Activated naive CD4-positive, alpha-beta T cell treated with anti-CD3 and anti-CD28 coated beads, Interleukin-2, amount 50 U/mL, for 16 hours (primary cell): ENCODE data around the gene SGPP2.

Experiments used
- DNase-seq: peaks from one replicate; pipeline ENCODE4 v3.0.0-alpha.2; 2020

The SGPP2 gene

DNA sequence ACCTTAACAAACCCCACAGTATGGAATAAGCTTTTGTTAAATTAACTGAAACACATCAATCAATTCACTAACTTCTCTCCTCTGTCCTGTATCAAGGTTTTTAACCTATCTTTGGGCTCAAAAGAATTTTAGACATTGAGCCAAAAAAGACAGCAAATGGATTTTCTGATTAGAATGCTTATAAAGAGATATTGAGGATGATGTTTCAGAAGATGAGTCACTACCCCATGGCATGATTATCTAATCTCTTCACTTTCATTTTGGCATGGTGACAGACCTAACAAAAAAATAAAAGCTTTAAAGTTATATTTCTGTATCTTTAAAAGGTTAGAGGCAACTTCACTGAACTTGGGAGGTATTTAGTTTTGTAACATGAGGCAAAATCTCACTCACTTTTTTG, 55.5 kb downstream of the SGPP2 start:
- no peak for DNase-seq

DNA sequence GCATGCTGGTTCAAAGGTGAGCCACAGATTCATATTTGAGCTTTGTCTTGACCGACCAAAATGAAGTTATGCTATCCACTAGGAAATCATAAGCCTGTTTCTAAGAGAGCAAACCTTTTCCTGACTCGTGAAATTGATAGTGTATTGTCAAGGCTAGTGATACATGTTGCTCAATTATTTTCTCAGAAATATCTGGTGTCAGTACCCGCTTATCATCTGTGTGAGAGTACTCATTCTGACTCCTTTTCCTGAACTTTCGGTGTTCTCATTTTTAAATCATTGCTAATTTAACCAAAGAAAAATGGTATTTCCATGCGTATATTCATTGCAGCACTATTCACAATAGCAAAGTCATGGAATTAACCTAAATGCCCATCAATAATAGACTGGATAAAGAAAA, 56.2 kb downstream of the SGPP2 start:
- no peak for DNase-seq

DNA sequence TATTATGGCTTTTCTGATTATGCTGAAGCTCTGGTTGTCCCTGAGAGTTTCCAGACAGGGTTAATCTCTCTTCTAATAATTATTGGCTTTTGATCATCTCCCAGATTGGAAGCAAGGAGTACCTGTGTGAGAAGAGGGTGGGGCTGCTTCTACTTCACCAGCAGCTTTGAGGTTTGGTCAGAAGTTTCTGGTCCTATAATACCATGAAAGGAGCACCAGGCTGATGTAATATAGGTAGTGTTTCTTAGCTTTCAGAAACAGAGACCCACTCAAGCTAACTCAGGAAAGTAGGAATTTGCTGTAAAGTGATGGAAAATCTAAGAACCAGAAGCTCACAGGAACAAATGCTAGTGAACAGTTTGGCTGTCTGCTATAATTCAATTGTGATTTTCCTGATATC, 57.6 kb downstream of the SGPP2 start:
- DNase-seq: no peak

DNA sequence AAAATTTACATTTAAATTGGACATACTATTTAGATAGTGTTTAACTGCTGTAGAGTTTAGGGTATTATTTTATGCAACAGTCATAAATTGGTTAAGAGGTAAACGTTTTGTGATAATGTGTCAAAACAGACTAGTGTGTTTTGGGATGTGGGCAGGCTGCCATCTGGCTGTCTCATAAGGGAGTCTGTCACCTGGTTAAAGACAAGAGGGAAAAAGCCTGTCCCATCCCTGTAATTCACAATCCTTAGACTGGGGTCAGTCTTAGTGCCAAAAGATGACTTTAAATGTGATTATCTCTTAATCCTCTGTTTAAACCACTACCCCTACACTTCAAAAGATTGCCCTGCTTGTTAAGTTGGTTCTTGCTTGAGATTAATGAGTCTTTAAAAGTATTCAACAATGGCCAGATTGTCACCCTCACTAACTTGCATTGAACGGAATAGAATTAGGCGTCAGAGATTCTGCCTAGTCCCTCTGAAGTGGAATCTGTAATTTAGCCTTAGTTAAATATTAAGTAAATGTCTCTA, 59.2 kb downstream of the SGPP2 start:
- no peak for DNase-seq

DNA sequence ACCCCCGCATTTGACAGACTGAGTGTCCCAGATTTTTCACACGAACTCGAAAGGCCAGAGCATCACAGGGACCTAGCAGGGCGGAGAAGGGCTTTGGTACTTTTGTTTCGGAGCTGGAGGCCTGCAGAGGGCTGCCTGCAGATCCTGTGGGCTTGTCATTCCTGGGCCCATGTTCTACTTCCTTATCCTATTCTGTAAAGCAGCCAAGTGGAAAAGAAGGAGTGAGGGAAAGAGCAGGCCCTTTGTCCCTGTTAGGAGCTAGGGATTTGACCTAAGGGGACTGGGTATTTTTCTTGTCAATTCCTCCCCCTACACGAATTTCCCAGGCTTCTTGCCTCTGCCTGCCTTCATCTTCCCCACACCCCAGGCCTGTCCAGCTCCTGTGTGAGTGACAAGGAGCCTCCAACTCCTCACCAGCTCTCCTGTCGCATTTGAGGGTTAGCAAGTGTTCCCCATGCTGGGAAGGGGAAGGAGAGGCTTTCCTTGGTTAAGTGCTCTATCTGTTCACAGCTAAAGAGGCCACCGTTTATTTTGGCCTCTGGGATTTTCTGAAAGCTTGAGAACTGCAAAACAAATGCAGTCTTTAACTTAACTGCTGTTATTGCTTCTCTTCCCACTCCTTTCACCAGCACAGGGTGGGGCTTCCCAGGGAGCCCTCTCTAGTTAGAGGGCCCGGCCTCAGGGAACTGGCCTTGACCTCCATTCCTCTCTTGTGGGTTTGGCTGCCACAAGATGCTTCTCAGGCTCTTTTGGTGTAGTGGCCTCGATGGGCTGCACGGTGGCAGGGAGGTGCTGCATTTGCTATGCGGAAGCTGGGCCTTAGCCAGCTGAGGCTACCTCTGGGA, 61.2 kb downstream of the SGPP2 start:
- DNase-seq: no peak

DNA sequence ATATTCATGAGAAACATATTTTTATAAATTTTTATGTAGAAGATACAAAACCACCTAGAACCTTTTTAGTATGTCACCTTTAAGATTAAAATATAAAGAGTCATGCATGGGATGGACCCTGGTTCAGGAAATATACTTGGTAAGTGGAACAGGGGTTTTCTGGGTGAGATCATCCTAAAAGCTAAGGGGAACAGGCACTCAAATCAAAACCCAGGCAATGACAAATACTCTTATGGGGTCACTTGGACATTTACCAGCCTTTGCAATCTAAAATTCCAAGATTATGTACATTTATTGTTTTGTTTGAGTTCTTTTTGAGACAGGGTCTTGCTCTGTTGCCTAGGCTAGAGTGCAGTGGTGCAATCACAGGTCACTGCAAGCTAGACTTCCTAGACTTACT, 65.8 kb downstream of the SGPP2 start:
- DNase-seq: no peak

DNA sequence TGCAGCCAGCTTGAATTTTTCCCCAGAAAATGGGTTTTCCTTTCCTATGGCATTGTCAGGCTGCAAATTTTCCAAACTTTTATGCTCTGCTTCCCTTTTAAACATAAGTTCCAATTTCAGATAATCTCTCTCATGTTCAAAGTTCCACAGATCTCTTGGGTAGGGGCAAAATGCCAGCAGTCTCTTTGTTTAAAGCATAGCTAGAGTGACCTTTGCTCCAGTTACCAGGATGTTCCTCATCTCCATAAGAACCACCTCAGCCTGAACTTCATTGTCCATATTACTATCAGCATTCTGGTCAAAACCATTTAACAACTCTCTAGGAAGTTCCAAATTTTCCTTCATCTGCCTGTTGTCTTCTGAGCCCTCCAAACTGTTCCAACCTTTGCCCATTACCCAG, 68.3 kb downstream of the SGPP2 start:
- no peak for DNase-seq

DNA sequence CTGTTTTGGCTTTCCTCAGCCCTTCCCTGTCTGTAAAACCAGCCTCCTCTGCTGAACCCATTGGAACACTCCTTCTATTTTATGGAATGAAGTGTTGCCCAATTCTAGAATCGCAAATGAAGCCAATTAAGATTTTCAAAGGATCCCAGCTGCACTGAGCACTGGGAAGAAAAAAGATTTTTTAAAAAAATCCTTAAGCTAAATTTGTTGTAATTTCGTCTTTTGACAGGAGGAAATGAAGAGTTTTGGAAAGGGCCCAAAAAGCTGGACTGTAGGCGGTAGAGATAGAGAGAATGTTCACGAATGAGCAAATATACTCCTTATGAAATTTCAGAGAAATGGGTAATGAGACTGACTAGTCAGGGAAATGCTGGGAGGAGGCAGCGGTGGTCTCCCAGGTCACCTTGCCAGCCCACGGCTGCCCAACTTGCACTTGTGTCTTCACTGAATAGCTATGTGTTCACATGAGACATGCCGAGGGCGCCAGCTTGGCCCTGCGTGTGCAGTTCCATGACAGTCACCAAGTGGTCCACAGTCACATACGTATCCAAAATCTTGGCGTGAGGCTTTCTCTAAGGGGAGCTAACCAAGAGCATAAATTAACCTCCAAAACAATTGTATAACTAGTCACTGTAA, 69.9 kb downstream of the SGPP2 start:
- no peak for DNase-seq

DNA sequence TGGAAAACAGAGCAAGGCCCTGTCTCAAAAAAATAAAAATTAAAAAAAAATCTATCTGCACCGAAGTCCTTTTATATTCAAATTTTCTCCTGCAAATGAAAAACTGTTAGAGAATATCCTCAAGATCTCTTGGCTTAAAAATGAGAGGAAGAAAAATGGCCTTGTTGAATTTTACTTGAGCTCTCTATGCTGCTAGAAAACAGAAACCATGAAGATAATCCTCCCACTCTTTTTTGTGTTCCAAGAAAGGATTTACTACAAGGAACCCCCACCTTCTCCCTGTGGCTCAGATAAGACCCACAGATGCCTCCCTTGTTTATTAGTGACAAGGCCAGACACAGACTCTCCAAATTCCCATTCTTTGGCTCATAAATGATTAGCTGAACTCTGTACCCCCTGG, 71.0 kb downstream of the SGPP2 start:
- DNase-seq: no peak

DNA sequence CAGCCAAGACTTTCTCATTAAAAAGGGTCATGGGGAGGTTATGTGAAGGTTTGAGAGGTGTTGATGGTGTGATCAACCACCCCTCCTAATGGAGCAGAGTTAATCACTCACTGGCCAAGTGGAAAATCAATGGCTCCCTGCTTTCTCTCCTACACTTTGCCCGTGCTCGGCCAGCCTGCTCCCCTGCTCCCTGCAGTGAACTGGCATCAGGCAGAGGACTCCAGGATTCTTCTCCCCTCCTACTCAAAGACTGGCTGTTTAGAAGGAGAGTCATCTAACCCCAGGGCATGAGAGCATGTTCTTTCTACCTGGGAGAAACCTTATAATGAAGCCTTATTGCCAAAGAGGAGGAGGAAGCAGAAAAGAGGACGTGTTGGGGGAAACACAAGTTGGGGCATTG, 74.9 kb downstream of the SGPP2 start:
- DNase-seq: no peak

DNA sequence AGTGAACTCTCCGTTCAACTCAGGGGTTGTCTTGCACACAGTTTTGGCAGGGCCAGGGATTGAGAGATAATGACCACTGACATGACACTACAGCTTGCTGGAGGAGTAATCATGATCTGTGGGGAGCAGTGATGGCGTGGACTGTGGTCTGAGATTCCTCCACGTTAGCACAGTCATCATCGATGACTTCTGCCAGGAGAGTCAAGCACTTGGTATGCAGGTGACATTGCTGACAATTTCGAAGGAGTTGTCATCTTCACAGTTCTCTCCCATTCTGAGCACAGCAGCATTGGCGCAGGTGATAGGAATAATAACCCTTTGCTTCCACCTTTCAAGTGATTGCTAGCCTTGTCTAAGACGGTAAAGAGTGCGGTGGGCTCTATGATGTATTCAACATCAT, 79.8 kb downstream of the SGPP2 start:
- no peak for DNase-seq

DNA sequence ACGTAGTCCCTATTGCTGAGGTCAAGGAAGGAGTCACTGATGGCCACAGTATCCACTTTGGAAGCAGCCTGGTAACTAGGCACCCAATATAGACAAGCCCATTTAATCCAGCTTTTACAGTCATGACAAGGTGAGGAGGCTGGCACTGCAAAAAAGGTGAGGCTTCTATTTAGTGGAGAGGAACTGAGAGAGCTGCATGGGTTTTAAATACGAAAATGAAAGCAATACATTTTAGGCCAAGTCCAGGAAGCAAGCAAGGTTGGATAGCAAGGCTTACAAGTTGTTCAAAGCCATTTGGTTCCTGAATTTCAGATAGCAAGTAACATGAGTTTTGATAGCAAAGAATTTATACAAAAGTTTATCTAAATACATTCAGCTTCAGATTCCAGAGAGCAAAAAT, 80.4 kb downstream of the SGPP2 start:
- no peak for DNase-seq

DNA sequence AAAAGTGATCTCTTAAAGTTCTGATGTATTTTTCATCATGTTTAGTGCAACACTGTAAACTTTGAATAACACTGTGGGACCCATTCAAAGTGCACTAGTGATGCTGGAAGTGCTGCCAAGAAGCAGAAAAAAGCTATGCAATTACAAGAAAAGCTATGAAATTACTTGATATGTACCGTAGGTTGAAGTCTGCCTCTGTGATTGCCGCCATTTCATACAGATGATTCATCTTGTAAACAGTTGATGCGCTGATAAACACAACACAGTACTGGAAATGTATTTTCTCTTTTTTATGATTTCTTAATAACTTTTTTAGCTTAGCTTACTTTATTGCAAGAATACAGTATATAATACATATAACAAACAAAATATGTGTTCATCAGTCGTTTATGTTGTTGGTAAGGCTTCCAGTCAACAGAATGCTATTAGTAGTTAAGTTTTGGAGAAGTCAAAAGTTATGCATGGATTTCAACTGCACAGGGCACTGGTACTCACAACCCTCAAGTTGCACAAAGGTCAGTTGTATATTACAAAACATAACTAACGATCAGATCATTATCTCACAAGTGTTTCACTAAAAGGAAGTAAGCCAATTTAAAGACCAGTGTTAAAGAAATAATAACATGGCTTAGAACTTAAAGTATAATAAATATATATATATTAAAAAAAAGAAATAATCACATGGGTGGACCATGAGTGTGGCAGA, 82.0 kb downstream of the SGPP2 start:
- no peak for DNase-seq

DNA sequence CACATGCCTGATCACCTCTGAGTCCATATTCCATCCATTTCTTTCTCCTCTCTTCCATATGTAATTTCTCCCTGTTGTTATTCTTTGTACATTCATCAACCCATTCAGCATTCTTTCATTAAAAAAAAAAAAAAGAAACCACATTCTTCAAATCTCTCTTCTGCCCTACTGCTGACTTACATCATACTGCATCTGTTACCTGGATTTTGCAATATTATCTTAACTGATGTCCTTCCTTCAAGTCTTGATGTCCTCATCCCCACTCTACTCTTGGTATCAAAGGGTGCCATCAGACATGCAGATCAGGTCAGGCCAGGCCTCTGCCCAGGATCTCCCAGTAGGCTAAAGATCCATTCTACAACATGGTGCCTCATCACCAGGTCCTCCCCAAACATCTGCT, 90.6 kb downstream of the SGPP2 start:
- DNase-seq: no peak

DNA sequence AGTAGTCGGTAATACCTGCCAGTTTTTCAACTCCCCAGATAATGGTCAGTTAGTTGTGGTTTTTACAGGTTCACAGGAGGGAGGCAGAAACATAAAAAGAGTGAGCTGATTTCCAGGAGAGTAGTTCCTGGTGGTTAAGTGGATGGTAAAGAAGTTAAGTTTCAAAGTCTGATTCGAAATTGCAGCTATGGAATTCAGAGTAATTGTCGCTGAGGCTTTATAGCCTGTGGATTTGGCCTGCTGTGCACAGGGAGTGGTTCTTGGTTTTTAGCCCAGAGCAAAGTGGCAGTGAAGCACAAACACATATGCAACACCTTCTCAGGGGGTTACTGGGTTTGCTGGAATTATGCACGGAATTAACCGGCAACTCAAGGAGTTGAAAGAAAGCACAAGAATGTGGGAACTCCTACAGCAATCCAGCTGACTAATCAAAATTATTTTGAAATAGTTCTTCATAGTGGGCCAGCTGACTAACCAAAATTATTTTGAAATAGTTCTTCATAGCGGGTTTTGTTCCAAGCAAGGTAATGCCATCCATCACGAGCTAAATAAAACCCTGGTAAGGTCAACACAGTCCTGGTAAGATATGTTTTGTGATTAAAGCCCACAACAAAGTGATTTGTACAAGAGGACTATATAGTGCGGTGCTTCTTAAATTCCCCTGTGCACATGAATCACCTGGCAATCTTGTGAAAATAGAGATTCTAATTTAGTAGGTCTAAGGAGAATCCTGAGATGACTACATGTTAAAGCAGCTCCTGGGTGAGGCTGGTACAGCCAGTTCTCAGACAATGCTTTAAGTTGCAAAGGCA, 94.4 kb downstream of the SGPP2 start:
- DNase-seq: no peak

DNA sequence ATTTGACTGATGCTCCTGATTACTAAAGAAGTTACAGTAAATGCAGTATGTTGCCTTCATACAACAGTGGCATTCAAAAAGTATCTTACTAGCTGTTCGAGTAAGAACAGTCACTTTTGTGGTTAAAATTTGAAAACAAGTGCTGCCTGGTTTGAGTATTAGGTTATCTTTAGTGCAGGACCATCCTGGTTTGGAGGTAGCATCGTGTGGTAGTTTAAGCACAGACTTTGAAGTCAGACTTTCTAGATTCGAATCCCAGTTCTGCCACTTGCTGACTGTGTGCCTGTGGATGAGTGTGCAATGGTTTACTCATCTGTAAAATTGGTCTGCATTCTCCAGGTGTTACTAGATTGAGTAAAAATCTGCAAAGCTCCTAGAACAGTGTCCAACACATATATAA, 96.8 kb downstream of the SGPP2 start:
- no peak for DNase-seq

DNA sequence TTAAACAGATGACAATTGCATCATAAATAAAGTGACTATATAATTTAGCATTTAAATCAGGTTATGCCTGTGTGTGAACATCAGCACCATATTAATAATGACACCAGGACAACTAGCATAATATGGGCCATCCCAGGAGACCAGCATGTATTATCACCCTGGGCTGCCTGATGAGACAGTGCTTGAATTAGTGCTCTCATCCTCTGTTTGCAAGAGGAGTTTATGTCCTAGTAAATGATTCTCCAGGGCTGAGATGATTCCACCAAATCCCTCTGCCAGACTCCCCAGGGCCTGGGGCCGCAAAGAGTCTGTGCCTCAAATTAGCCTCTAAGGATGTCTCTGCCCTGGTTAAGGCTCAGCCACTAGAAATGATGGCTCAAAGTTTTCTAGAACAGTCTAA, 97.7 kb downstream of the SGPP2 start:
- DNase-seq: no peak

DNA sequence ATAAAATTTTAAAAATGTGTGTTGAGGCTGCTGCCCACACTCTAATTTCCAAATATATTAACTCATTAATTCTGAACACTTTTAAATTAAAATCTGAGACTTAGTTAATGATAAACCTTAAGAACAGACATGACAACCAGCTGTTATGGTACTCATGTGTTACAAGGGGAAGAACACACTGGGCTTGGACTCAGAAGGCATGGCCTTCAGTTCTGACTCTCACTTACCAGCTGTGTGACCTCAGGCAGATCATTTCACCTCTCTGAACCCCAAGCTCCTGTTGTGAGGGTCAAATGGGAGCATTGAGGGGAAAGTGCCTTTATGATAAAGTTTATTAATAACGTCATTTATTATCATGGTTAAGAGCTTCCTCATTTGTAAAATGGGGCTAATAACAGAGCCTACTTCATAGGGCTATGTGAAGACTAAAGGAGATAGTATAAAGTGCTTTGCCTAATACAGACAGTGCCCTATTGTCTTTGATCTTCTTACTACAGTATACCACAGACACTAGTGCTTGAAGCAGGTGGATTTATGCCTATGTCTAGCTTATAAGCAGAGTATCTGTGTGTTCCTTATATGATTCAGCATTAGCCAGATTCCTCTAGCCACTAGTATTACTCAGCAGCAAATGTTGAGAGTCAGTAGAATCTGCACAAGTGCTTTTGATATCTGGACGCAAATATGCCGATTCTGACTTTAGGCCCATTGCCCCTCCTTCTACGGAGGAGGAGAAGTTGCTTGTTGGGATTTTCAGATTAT, 99.6 kb downstream of the SGPP2 start:
- DNase-seq: no peak

DNA sequence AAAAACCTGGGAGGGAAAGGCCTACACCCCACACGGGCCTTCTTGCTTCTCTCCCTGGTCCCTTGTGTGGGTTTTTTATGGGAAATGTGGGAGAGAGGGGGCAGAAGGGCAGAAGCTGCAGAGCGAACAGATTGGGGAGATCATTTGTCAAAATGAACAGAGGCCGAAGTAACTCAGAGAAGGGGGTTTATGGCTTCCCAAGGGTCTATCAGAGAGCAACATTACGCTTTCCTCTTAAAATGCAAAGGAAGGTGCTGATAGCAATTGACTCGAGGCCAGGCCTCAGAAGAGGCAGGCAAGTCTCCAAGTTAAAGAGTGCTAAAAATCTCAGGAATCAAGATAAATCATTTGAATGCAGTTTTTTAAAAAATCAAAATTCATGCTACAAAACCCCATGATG, 101.5 kb downstream of the SGPP2 start:
- no peak for DNase-seq

DNA sequence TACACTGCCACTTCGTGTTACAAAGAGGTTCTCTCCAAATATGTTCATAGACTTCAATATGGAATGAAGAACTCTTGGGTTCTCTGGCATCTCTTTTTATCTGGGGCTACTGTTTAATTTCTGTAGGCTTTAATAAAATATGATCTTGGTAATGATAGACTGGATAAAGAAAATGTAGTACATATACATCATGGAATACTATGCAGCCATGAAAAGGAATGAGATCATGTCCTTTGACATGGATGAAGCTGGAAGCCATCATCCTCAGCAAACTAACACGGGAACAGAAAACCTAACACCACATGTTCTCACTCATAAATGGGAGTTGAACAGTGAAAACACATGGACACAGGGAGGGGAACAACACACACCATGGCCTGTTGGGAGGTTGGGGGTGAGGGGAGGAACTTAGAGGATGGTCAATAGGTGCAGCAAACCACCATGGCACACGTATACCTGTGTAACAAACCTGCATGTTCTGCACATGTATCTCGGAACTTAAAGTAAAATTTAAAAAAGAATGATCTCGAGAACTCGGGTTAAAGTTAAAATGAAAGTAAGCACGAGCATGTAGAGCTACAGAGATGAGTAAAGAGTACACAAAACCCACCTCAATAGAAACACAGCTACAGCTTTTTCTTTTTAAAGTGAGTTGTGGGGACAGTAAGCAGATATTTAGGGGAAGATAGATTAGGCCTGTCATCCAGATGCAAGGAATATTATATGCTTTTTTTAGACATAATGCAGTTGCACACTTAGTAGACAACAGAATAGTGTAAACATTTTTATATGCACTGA, 102.3 kb downstream of the SGPP2 start:
- DNase-seq: no peak

DNA sequence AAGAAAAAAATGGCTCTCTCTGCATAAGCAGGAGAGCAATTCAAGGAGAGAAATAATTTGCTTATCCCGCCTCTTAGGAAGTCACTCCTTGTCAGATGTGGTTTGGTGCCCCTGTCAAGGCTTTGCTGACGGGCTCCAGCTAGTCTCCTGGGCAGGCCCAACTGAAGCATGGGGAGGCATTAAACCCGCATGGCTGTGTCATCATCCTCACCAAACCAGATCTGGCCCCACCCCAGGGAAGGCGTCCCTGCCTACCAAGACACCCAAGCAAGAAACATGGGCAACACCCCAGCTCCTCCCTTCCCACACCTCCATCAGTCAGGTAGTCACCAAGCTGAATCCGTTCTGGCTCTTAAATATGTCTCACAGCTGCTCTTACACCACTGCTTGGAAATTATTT, 108.0 kb downstream of the SGPP2 start:
- DNase-seq: no peak
